PC-3 (cell line): ENCODE results near the gene CPZ.

Source experiments
- CTCF ChIP-seq: fragments of 300-600 bp; sonication (generic); conservative IDR thresholded peaks from 2 replicates; pipeline ENCODE4 v1.5.1; 2017; ENCODE audit warnings: antibody characterized with exemption, low read depth, mild to moderate bottlenecking, low read length
- EZH2 ChIP-seq: fragments of 300-600 bp; sonication (generic); IDR thresholded peaks from one replicate; pipeline ENCODE4 v1.6.1; 2017; ENCODE audit warnings: antibody characterized with exemption, mild to moderate bottlenecking, low read length; ENCODE audit not compliant: unreplicated experiment
- EZH2phosphoT487 ChIP-seq: fragments of 300-600 bp; sonication (generic); IDR thresholded peaks from 2 replicates; pipeline ENCODE4 v1.6.1; 2018; ENCODE audit warnings: mild to moderate bottlenecking, antibody characterized with exemption, low read length, borderline replicate concordance

GRCh38 chr4:8593264-8594096, 915 bp downstream of the CPZ start:
- no peak for TF ChIP-seq CTCF
- no peak for TF ChIP-seq EZH2phosphoT487
- no peak for TF ChIP-seq EZH2
